A549 (cell line): ENCODE measurements around the gene UAP1.

Experiments used
- BHLHE40 ChIP-seq: IDR thresholded peaks from 2 replicates; pipeline ENCODE4 v1.6.1; 2012; ENCODE audit warnings: low read depth, low read length, inconsistent platforms
- NPAS2 ChIP-seq: fragments of 250-450 bp; sonication (Bioruptor Pico); IDR thresholded peaks from 2 replicates; pipeline ENCODE4 v1.8.0; 2022; ENCODE audit warnings: mild to moderate bottlenecking, moderate library complexity, borderline replicate concordance
- PHF8 ChIP-seq: fragments of 200-600 bp; sonication (generic); IDR thresholded peaks from 2 replicates; pipeline ENCODE4 v1.6.1; 2016; ENCODE audit warnings: low read depth, mild to moderate bottlenecking, antibody characterized with exemption, moderate library complexity, borderline replicate concordance
- POLR2A ChIP-seq: IDR thresholded peaks from 2 replicates; pipeline ENCODE4 v1.6.1; 2012; ENCODE audit warnings: mild to moderate bottlenecking, low read length
- RARB ChIP-seq: fragments of 250-450 bp; sonication (Bioruptor Pico); IDR thresholded peaks from 2 replicates; pipeline ENCODE4 v1.8.0; 2021; ENCODE audit warnings: mild to moderate bottlenecking, moderate library complexity
- RCOR1 ChIP-seq: fragments of 150-350 bp; IDR thresholded peaks from 2 replicates; pipeline ENCODE4 v1.6.1; 2014; ENCODE audit warnings: antibody characterized with exemption, low read length, low read depth
- SREBF2 ChIP-seq: fragments of 450-650 bp; IDR thresholded peaks from 2 replicates; pipeline ENCODE4 v1.6.1; 2014; ENCODE audit warnings: mild to moderate bottlenecking, moderate library complexity
- TF ChIP-seq, protein P1 (sequence below): fragments of >200 bp; sonication (Bioruptor Twin); formaldehyde crosslinking; IDR thresholded peaks from 3 replicates; pipeline ENCODE4 v1.5.1; 2016
- TF ChIP-seq, protein P2 (sequence below): IDR thresholded peaks from 2 replicates; pipeline ENCODE4 v1.6.1; 2012
- TF ChIP-seq, protein P3 (sequence below): fragments of 200-600 bp; sonication (generic); IDR thresholded peaks from 2 replicates; pipeline ENCODE4 v1.6.1; 2016; ENCODE audit warnings: antibody characterized with exemption, mild to moderate bottlenecking, moderate library complexity

DNA sequence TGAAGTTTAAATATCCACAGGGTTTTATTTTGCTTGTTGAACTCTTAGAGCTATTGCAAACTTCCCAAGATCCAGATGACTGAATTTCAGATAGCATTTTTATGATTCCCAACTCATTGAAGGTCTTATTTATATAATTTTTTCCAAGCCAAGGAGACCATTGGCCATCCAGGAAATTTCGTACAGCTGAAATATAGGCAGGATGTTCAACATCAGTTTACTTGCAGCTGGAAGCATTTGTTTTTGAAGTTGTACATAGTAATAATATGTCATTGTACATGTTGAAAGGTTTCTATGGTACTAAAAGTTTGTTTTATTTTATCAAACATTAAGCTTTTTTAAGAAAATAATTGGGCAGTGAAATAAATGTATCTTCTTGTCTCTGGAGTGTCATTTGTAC is 37.9 kb downstream of the UAP1 start:
- TF ChIP-seq SREBF2: no peak
- TF ChIP-seq BHLHE40: no peak
- TF ChIP-seq, protein P1, sequence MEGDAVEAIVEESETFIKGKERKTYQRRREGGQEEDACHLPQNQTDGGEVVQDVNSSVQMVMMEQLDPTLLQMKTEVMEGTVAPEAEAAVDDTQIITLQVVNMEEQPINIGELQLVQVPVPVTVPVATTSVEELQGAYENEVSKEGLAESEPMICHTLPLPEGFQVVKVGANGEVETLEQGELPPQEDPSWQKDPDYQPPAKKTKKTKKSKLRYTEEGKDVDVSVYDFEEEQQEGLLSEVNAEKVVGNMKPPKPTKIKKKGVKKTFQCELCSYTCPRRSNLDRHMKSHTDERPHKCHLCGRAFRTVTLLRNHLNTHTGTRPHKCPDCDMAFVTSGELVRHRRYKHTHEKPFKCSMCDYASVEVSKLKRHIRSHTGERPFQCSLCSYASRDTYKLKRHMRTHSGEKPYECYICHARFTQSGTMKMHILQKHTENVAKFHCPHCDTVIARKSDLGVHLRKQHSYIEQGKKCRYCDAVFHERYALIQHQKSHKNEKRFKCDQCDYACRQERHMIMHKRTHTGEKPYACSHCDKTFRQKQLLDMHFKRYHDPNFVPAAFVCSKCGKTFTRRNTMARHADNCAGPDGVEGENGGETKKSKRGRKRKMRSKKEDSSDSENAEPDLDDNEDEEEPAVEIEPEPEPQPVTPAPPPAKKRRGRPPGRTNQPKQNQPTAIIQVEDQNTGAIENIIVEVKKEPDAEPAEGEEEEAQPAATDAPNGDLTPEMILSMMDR: no peak
- TF ChIP-seq, protein P2, sequence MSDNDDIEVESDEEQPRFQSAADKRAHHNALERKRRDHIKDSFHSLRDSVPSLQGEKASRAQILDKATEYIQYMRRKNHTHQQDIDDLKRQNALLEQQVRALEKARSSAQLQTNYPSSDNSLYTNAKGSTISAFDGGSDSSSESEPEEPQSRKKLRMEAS: no peak
- TF ChIP-seq RARB (CRISPR knock-in tag): no peak
- TF ChIP-seq POLR2A: no peak
- no peak for TF ChIP-seq PHF8
- TF ChIP-seq, protein P3, sequence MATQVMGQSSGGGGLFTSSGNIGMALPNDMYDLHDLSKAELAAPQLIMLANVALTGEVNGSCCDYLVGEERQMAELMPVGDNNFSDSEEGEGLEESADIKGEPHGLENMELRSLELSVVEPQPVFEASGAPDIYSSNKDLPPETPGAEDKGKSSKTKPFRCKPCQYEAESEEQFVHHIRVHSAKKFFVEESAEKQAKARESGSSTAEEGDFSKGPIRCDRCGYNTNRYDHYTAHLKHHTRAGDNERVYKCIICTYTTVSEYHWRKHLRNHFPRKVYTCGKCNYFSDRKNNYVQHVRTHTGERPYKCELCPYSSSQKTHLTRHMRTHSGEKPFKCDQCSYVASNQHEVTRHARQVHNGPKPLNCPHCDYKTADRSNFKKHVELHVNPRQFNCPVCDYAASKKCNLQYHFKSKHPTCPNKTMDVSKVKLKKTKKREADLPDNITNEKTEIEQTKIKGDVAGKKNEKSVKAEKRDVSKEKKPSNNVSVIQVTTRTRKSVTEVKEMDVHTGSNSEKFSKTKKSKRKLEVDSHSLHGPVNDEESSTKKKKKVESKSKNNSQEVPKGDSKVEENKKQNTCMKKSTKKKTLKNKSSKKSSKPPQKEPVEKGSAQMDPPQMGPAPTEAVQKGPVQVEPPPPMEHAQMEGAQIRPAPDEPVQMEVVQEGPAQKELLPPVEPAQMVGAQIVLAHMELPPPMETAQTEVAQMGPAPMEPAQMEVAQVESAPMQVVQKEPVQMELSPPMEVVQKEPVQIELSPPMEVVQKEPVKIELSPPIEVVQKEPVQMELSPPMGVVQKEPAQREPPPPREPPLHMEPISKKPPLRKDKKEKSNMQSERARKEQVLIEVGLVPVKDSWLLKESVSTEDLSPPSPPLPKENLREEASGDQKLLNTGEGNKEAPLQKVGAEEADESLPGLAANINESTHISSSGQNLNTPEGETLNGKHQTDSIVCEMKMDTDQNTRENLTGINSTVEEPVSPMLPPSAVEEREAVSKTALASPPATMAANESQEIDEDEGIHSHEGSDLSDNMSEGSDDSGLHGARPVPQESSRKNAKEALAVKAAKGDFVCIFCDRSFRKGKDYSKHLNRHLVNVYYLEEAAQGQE: no peak
- TF ChIP-seq RCOR1: no peak
- no peak for TF ChIP-seq NPAS2 (CRISPR knock-in tag)
